Skeletal muscle satellite cell (primary cell): ENCODE data around the gene CAMTA1.
A peak's percentile ranks its signal among the peaks of the same experiment; 100 is the strongest.

ENCODE experiments used
- H3K27me3 ChIP-seq: 2 replicates; pipeline ENCODE4 v1.7.0; 2013; ENCODE audit warnings: low read length; ENCODE audit not compliant: control insufficient read depth, insufficient read depth
- H3K36me3 ChIP-seq: 2 replicates; pipeline ENCODE4 v1.7.0; 2013; ENCODE audit warnings: mild to moderate bottlenecking, control low read depth, low read length; ENCODE audit not compliant: insufficient read depth
- H3K4me1 ChIP-seq: 2 replicates; pipeline ENCODE4 v1.7.0; 2013; ENCODE audit warnings: low read length; ENCODE audit not compliant: control insufficient read depth, insufficient read depth
- H3K4me2 ChIP-seq: 2 replicates; pipeline ENCODE4 v1.7.0; 2013; ENCODE audit warnings: mild to moderate bottlenecking, low read length
- H3K4me3 ChIP-seq: 2 replicates; pipeline ENCODE4 v1.7.0; 2013; ENCODE audit warnings: low read length
- H3K9ac ChIP-seq: 2 replicates; pipeline ENCODE4 v1.7.0; 2013; ENCODE audit warnings: mild to moderate bottlenecking, low read depth, low read length, moderate library complexity
- H3K9me3 ChIP-seq: replicated peaks from 2 replicates; pipeline ENCODE4 v1.7.0; 2013; ENCODE audit warnings: mild to moderate bottlenecking, control low read depth, low read length

Gene CAMTA1

DNA sequence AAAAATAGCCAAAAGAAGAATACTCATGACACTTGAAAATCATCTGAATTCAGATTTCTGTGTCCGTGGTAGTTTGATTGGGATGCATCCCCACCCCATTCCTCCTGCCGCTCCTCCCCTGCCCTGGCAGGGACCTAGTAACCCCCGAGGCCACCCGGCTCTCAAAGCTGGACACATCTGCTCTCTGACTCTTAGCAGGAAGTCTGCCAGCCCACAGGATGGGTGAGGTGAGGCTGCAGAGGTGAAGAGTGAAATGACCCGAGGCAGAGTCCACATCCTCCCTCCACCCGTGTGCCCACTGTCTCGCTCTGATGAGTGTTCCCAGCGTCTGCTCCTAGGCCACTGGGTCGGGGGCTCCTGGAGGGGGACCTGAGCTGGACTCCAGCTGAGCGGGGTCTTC is 677.4 kb downstream of the CAMTA1 start:
- Histone ChIP-seq H3K27me3 (peaks cover 4% of the 10 kb centered on the region), H3K9ac (no peak overlapping the region), H3K4me3 (no peak overlapping the region), H3K9me3 (no peaks in the 10 kb centered on the region), H3K4me2 (no peak overlapping the region), H3K36me3 (no peaks in the 10 kb centered on the region), H3K4me1 (no peaks in the 10 kb centered on the region)

DNA sequence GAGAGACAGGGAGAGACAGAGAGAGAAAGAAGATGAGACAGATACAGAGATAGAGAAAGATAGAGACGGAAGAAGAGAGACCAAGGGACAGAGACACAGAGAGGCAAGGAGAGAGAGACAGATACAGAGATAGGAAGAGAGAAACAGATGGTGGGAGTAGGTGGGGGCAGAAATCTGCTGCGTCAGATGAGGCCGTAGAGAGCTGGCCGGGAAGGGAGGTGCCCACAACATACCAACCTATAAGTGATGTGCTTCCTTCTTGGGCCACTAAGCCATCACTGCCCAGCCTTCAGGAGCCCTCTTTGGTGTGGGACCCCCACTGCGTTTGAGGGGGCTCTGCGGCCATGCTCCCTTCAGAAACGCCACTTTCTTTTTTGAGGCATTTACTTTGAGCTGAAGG is 678.3 kb downstream of the CAMTA1 start:
- Histone ChIP-seq H3K9ac (no peak overlapping the region), H3K4me2 (no peak overlapping the region), H3K9me3 (no peaks in the 10 kb centered on the region), H3K36me3 (no peaks in the 10 kb centered on the region), H3K4me3 (no peak overlapping the region), H3K27me3 (peaks cover 4% of the 10 kb centered on the region), H3K4me1 (peaks cover under 1% of the 10 kb centered on the region)

- Histone ChIP-seq H3K4me2 (no peak overlapping the region), H3K9me3 (no peaks in the 10 kb centered on the region), H3K4me3 (no peak overlapping the region), H3K4me1 (peaks cover 13% of the 10 kb centered on the region), H3K27me3 (peaks cover 4% of the 10 kb centered on the region), H3K36me3 (no peaks in the 10 kb centered on the region), H3K9ac (no peak overlapping the region)
These were observed 679.5 kb downstream of the CAMTA1 start for GRCh38 chr1:7464736-7465135.

DNA sequence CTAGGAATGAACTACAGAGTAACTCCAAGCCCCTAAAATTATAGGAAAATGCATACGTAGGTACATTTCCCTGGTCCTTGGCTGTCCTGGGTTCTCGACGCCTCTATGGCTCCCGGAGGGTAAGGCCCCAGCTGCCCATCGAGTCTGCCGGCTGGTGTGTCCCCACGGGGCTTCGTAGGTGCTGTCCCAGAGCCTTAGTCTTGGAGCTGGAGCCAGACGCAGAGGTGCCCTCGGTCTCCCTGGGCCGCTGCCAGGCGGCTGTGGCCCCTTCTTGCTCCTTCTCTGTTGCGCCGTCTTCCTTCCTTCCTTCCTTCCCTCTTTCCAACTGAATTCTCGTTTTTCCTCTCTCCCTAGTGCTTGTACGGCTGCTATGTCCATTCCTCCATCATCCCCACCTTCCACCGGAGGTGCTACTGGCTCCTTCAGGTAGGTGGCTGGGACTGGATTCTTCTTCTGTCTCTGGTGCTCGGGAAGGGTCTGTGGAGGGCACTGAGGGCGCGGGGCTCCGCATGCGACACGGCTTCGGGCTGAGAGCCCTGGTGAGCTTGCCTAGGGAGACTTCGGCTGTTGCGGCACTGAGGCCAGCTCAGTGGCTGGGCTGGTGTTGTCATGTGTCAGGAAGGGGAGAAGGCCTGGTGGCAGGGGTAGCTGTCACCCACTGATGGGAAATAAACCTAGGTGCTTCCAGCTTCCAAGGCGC is 682.4 kb downstream of the CAMTA1 start:
- Histone ChIP-seq H3K9me3 (no peaks in the 10 kb centered on the region), H3K4me2 (no peak overlapping the region), H3K4me3 (no peak overlapping the region), H3K27me3 (peaks cover 4% of the 10 kb centered on the region), H3K9ac (no peak overlapping the region), H3K36me3 (no peaks in the 10 kb centered on the region), H3K4me1 (peaks cover 38% of the 10 kb centered on the region)

GRCh38 chr1:7468248-7468647 is 683.0 kb downstream of the CAMTA1 start:
- no peaks in the 10 kb centered on the region for H3K9me3 ChIP-seq

GRCh38 chr1:7469255-7469938 is 684.1 kb downstream of the CAMTA1 start:
- H3K27me3 ChIP-seq = peaks cover under 1% of the 10 kb centered on the region
- H3K9ac ChIP-seq = peak overlapping the region; percentile 52
- peak overlapping the region; percentile 63 for H3K4me2 ChIP-seq
- no peak overlapping the region for H3K4me3 ChIP-seq
- H3K36me3 ChIP-seq = no peaks in the 10 kb centered on the region
- no peaks in the 10 kb centered on the region for H3K9me3 ChIP-seq
- H3K4me1 ChIP-seq = peaks cover 38% of the 10 kb centered on the region

More at GRCh38 chr1:7468248-7468647, 683.0 kb downstream of the CAMTA1 start:
- no peak overlapping the region for H3K9ac ChIP-seq
- H3K4me3 ChIP-seq = no peak overlapping the region
- H3K27me3 ChIP-seq = peaks cover 4% of the 10 kb centered on the region
- H3K4me2 ChIP-seq = no peak overlapping the region
- peaks cover 38% of the 10 kb centered on the region for H3K4me1 ChIP-seq
- no peaks in the 10 kb centered on the region for H3K36me3 ChIP-seq

DNA sequence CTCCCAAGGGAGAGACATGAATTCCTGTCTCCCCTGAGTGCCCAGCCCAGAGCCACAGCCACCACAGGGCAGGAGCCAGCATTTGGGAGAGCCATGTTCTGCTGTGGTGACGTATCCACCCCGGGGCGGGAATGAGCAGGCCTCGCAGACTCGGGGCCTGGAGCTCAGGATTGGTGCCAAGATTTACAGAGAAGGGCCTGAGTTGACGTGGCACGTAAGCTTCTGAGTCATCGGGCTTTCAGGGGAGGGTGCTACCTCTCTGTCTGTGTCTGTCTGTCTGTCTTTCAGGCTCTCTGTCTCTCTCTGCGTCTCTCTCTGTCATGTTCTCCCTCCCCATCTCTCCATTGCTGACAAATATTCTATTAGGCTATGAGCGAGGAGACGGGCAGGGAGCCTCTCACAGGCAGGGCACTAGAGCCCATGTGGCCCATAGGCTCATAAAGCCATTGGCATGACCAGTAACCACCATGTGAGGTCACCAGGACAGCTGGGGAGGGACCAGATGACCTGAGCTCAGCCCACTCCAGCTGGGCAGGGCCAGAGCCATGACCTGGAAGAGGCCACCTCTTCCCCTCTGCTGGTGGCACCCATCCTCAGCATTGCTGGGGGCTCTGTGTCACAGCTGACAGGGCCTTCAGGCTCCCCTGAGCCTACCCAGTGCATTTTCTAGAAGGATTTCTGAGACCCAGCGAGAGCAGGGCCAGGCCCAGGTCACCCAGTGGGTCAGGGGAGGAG is 685.8 kb downstream of the CAMTA1 start:
- Histone ChIP-seq H3K4me1 (peaks cover 38% of the 10 kb centered on the region), H3K9ac (peak overlapping the region; percentile 52), H3K27me3 (no peaks in the 10 kb centered on the region), H3K4me3 (no peak overlapping the region), H3K36me3 (no peaks in the 10 kb centered on the region), H3K9me3 (no peaks in the 10 kb centered on the region), H3K4me2 (peak overlapping the region; percentile 46)

DNA sequence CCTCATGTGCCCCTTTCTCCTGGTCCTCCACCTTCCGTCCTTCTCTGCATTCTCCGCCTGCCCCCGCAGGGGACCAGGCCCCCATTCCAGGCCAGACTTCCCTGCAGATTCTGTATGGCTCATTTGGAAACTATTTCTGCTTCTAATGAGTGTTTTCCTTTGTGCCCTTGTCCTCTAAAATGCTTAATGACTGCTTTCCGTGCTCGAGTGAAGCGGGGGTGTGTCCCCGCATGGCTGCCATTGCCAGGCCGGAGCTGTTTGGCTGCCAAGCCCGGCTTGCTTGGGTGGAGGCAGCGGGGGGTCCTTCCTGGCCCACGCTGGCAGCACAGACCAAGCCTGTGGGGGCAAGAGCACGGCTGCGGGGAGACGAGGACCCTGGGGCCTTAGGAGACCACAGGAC is 686.6 kb downstream of the CAMTA1 start:
- Histone ChIP-seq H3K9me3 (no peaks in the 10 kb centered on the region), H3K36me3 (no peaks in the 10 kb centered on the region), H3K4me3 (no peak overlapping the region), H3K4me2 (peak overlapping the region; percentile 46), H3K4me1 (peaks cover 38% of the 10 kb centered on the region), H3K27me3 (no peaks in the 10 kb centered on the region), H3K9ac (peak overlapping the region; percentile 52)

DNA sequence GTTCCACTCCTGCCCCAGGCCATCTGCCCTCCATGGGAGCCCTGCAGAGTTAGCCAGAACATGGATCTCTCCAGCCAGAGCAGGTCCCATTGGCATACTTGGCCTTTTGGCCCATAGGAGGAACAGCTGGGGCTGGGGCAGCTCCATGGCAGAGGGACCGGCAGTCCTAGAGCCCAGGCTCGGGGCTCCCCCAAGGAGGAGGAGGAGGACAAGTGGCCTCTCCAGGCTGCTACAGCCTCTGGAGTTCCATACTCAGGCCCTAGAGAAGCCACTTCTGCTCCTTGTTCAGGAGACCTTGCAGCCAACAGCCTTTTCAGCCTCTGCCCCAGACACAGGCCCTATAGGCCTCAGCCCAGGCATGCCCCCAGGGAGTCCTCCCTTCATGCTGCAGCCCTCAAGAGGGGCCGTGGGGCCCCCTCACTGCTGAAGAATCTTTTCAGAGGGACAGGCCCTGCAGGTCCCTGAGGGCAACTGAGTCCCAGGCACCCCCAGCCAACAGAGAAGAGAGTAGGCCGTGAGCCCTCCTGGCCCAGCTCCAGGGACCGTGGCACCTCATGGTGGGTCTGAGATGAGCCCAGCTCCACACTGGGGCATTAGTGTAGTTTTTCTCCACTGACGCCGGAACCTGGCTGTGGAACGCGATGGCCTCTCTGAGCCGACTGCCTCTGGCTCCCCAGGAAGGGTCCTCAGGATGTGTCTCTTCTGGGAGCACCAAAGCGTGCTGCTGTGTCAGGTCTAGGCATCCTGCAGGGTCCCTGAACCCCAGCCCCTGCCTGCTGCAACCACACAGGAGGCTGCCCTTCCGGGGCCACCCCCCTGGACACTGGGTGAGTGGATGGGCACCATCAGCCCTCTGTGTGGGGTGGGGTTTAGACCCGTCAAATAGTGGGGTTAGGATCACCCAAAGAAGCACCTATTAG is 688.2 kb downstream of the CAMTA1 start:
- Histone ChIP-seq H3K9ac (no peak overlapping the region), H3K4me3 (no peak overlapping the region), H3K27me3 (no peaks in the 10 kb centered on the region), H3K36me3 (no peaks in the 10 kb centered on the region), H3K4me1 (peaks cover 43% of the 10 kb centered on the region), H3K9me3 (no peaks in the 10 kb centered on the region), H3K4me2 (no peak overlapping the region)

DNA sequence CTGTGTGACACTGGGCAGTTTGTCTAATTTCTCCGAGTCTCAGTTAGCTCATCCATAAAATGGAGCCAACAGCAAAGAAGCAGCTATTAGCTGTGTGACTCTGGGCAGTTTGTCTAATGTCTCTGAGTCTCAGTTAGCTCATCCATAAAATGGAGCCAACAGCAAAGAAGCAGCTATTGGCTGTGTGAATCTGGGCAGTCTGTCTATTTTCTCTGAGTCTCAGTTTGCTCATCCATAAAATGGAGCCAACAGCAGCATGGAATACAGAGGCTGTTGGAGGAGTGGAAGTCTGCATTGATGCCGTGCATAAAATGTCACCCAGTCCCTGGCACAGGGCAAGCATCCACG is 688.9 kb downstream of the CAMTA1 start:
- H3K27me3 ChIP-seq = no peaks in the 10 kb centered on the region
- no peak overlapping the region for H3K4me2 ChIP-seq
- no peak overlapping the region for H3K4me3 ChIP-seq
- no peaks in the 10 kb centered on the region for H3K9me3 ChIP-seq
- H3K4me1 ChIP-seq = peaks cover 43% of the 10 kb centered on the region
- no peaks in the 10 kb centered on the region for H3K36me3 ChIP-seq
- no peak overlapping the region for H3K9ac ChIP-seq
